Calu3 (cell line): ENCODE results near the gene SART1. TPM values are rescaled to one million over a fixed set of nuclear protein-coding genes. Genes with fewer than 3 reads are reported as not detected.

ENCODE experiments used
- BruUV-seq: library from RNA; stranded (reverse); fragments of 400-500 nt; replicated peaks from 2 replicates; lab custom pipeline; 2021; lab: Mats Ljungman, UMichigan
- CTCF ChIA-PET: fragments of 300-600 bp; sonication (Branson Sonifier 250); formaldehyde crosslinking; loops from one replicate; lab custom pipeline; 2022; ENCODE audit warnings: antibody characterized with exemption; lab: Charles Lee
- DNase-seq: peaks from one replicate; pipeline ENCODE4 v3.0.0; 2022
- H3K27ac Mint-ChIP-seq: one replicate; pipeline ENCODE4 v1.8.0; 2022; ENCODE audit warnings: mixed read lengths; ENCODE audit not compliant: unreplicated experiment
- H3K27me3 Mint-ChIP-seq: one replicate; pipeline ENCODE4 v1.8.0; 2022; ENCODE audit warnings: mixed read lengths; ENCODE audit not compliant: unreplicated experiment
- H3K36me3 Mint-ChIP-seq: one replicate; pipeline ENCODE4 v1.8.0; 2022; ENCODE audit warnings: mild to moderate bottlenecking, moderate library complexity, mixed read lengths; ENCODE audit not compliant: insufficient read depth, unreplicated experiment
- H3K4me1 Mint-ChIP-seq: one replicate; pipeline ENCODE4 v1.8.0; 2022; ENCODE audit warnings: mild to moderate bottlenecking, low read depth, mixed read lengths; ENCODE audit not compliant: unreplicated experiment
- H3K4me3 Mint-ChIP-seq: one replicate; pipeline ENCODE4 v1.8.0; 2022; ENCODE audit warnings: mild to moderate bottlenecking, low read depth, moderate library complexity, mixed read lengths; ENCODE audit not compliant: unreplicated experiment
- H3K9me3 Mint-ChIP-seq: one replicate; pipeline ENCODE4 v1.8.0; 2022; ENCODE audit warnings: low read depth, mixed read lengths; ENCODE audit not compliant: unreplicated experiment
- CTCF ChIP-seq: fragments of 200-600 bp; IDR thresholded peaks from one replicate; pipeline ENCODE4 v1.8.0; 2022; ENCODE audit warnings: antibody characterized with exemption; ENCODE audit not compliant: unreplicated experiment
- intact Hi-C: fragments of 100-400 bp; cut with micrococcal nuclease; formaldehyde crosslinking; loops from one replicate; pipeline ENCODE4 v1.10.0; 2022; ENCODE audit not compliant: unreplicated experiment
- total RNA-seq: library from RNA; stranded (reverse); gene quantifications from 2 replicates; pipeline ENCODE4 v1.2.3, GENCODE V29; 2022

The SART1 gene
- total RNA-seq, 1 experiment from 2014 or later, result 47.2 TPM

- intact Hi-C loops, result no loop called here
- H3K4me3 Mint-ChIP-seq, result no peak overlapping the region
- TF ChIP-seq CTCF, result no peak
- H3K4me1 Mint-ChIP-seq, result no peaks in the 10 kb centered on the region
- H3K36me3 Mint-ChIP-seq, result peaks cover 53% of the 10 kb centered on the region
- no peak for DNase-seq
- no TSS peak for BruUV-seq
- H3K27me3 Mint-ChIP-seq, result no peaks in the 10 kb centered on the region
- no peaks in the 10 kb centered on the region for H3K9me3 Mint-ChIP-seq
- CTCF ChIA-PET, result interaction anchor here (0.5 to 1.2 kb wide), 2 partner anchors 70 to 273 kb away, joined by 3 to 5 read pairs; no protein-coding TSS in a partner anchor
- H3K27ac Mint-ChIP-seq, result no peak overlapping the region
These were observed 17.8 kb downstream of the SART1 start for GRCh38 chr11:65979261-65979759.

GRCh38 chr11:65981101-65981740, 19.7 kb downstream of the SART1 start:
- no peak for TF ChIP-seq CTCF
- Mint-ChIP-seq H3K36me3 (peaks cover 57% of the 10 kb centered on the region), H3K4me3 (no peak overlapping the region), H3K27me3 (no peaks in the 10 kb centered on the region), H3K27ac (no peak overlapping the region), H3K4me1 (no peaks in the 10 kb centered on the region), H3K9me3 (no peaks in the 10 kb centered on the region)
- CTCF ChIA-PET, result interaction anchor here (0.6 kb wide), 1 partner anchor 20 kb away, joined by 4 read pairs; no protein-coding TSS in a partner anchor
- DNase-seq, result no peak
- no TSS peak for BruUV-seq
- intact Hi-C loops, result loop anchor here (10.0 kb wide), 1 partner anchor 96 kb away; the partner anchor contains the start of gene FIBP

GRCh38 chr11:65981972-65982823, 20.7 kb downstream of the SART1 start:
- H3K36me3 Mint-ChIP-seq, result peaks cover 52% of the 10 kb centered on the region
- no peaks in the 10 kb centered on the region for H3K27me3 Mint-ChIP-seq
- CTCF ChIA-PET, result interaction anchor here (0.6 kb wide), 1 partner anchor 19 kb away, joined by 4 read pairs; no protein-coding TSS in a partner anchor
- H3K4me1 Mint-ChIP-seq, result no peaks in the 10 kb centered on the region
- DNase-seq, result no peak
- no peak for TF ChIP-seq CTCF
- no peaks in the 10 kb centered on the region for H3K9me3 Mint-ChIP-seq
- H3K27ac Mint-ChIP-seq, result no peak overlapping the region
- H3K4me3 Mint-ChIP-seq, result no peak overlapping the region
- intact Hi-C loops, result loop anchor here (10.0 kb wide), 1 partner anchor 97 kb away; the partner anchor contains the start of gene FIBP
- BruUV-seq, result no TSS peak

GRCh38 chr11:65982824-65983588, 21.5 kb downstream of the SART1 start:
- no peak for DNase-seq
- TSS peak; percentile 30 for BruUV-seq
- H3K27ac Mint-ChIP-seq, result no peak overlapping the region
- no peaks in the 10 kb centered on the region for H3K27me3 Mint-ChIP-seq
- intact Hi-C loops, result loop anchor here (10.0 kb wide), 1 partner anchor 98 kb away; the partner anchor contains the start of gene FIBP
- no peaks in the 10 kb centered on the region for H3K4me1 Mint-ChIP-seq
- no peak overlapping the region for H3K4me3 Mint-ChIP-seq
- H3K36me3 Mint-ChIP-seq, result peaks cover 50% of the 10 kb centered on the region
- TF ChIP-seq CTCF, result no peak
- H3K9me3 Mint-ChIP-seq, result no peaks in the 10 kb centered on the region
- CTCF ChIA-PET, result no interaction called here
